PFSK-1 (cell line): ENCODE measurements around the gene SLC2A6.

Source experiments
- POLR2AphosphoS5 ChIP-seq: IDR thresholded peaks from 2 replicates; pipeline ENCODE4 v1.6.1; 2012; ENCODE audit warnings: low read depth, mild to moderate bottlenecking, control low read depth, low read length, moderate library complexity
- REST ChIP-seq, 2 experiments: IDR thresholded peaks; 2 replicates each; pipeline versions ENCODE4 v1.6.1 to v1.8.0; 2011 to 2012; ENCODE audit warnings: low read depth in 2 of 2, low read length in 2 of 2, control low read depth in 1 of 2, inconsistent platforms in 1 of 2, mild to moderate bottlenecking in 1 of 2, moderate library complexity in 1 of 2; ENCODE audit not compliant: insufficient read depth in 1 of 2
- TAF1 ChIP-seq: IDR thresholded peaks from 2 replicates; pipeline ENCODE4 v1.6.1; 2012; ENCODE audit warnings: low read length, control low read depth, borderline replicate concordance; ENCODE audit not compliant: insufficient read depth

GRCh38 chr9:133518706-133519449 is 40.0 kb upstream of the SLC2A6 start:
- TF ChIP-seq TAF1 (no peak), POLR2AphosphoS5 (no peak), REST (IDR thresholded peaks at IDR 0.05; ENCODE audit: insufficient read depth in 1 of 2, low read depth in 2 of 2, low read length in 2 of 2) (no peak)
